Neutrophil (primary cell): ENCODE results near the gene LCA5L.
"Not testable (repeated sequence)": the region's sequence is repeated elsewhere in the genome, so short reads cannot be mapped to it uniquely, and the experiment has no call there.

Source experiments
- H3K27ac ChIP-seq: fragments of 200-600 bp; sonication (generic); 2 replicates; pipeline ENCODE4 v1.5.1; 2016; ENCODE audit warnings: mild to moderate bottlenecking, moderate library complexity
- H3K27me3 ChIP-seq: fragments of 200-600 bp; sonication (generic); 2 replicates; pipeline ENCODE4 v1.6.0; 2016; ENCODE audit warnings: mild to moderate bottlenecking
- H3K36me3 ChIP-seq: fragments of 200-600 bp; sonication (generic); 2 replicates; pipeline ENCODE4 v1.5.1; 2017
- H3K4me1 ChIP-seq, 2 experiments: fragments of 200-600 bp in 1 of 2; sonication (generic) in 1 of 2; 1 replicate in 1 of 2; 2 replicates in 1 of 2; pipeline versions ENCODE4 v1.5.1 to v1.6.1; 2013 to 2016; ENCODE audit warnings: low read depth in 1 of 2, low read length in 1 of 2, mild to moderate bottlenecking in 1 of 2, moderate library complexity in 1 of 2; ENCODE audit not compliant: control insufficient read depth in 1 of 2, insufficient read depth in 1 of 2
- H3K4me3 ChIP-seq, 2 experiments: fragments of 200-600 bp in 1 of 2; sonication (generic) in 1 of 2; 1 replicate in 1 of 2; 2 replicates in 1 of 2; pipeline ENCODE4 v1.5.1; 2013 to 2016; ENCODE audit warnings: low read depth in 1 of 2, low read length in 1 of 2, mild to moderate bottlenecking in 1 of 2, moderate library complexity in 1 of 2
- H3K9me3 ChIP-seq: fragments of 200-600 bp; sonication (generic); 2 replicates; pipeline ENCODE4 v1.5.1; 2016
- CTCF ChIP-seq: fragments of 200-600 bp; sonication (generic); IDR thresholded peaks from 2 replicates; pipeline ENCODE4 v1.5.1; 2016; ENCODE audit warnings: antibody characterized with exemption

LCA5L gene

GRCh38 chr21:39386194-39386593 is 59.4 kb downstream of the LCA5L start:
- no peak for TF ChIP-seq CTCF
- peaks cover 36 to 40% of the 10 kb centered on the region in 2 experiments for H3K4me1 ChIP-seq
- no peaks in the 10 kb centered on the region for H3K27me3 ChIP-seq
- no peaks in the 10 kb centered on the region for H3K9me3 ChIP-seq
- peak overlapping the region; percentile 39 for H3K27ac ChIP-seq
- peak overlapping the region; percentile 38 to 52 for H3K4me3 ChIP-seq
- peaks cover 11% of the 10 kb centered on the region for H3K36me3 ChIP-seq

- Histone ChIP-seq H3K27me3 (no peaks in the 10 kb centered on the region), H3K36me3 (peaks cover 8% of the 10 kb centered on the region), H3K4me3 (peak overlapping the region; percentile 38 to 52), H3K27ac (peak overlapping the region; percentile 39), H3K4me1 (peaks cover 43 to 47% of the 10 kb centered on the region in 2 experiments), H3K9me3 (no peaks in the 10 kb centered on the region)
- no peak for TF ChIP-seq CTCF
These were observed 60.1 kb downstream of the LCA5L start for GRCh38 chr21:39385299-39386145.

- H3K9me3 ChIP-seq: no peaks in the 10 kb centered on the region
- no peak overlapping the region for H3K27ac ChIP-seq
- TF ChIP-seq CTCF: no peak
- H3K4me1 ChIP-seq: peaks cover 45 to 52% of the 10 kb centered on the region in 2 experiments
- no peaks in the 10 kb centered on the region for H3K27me3 ChIP-seq
- no peak overlapping the region for H3K4me3 ChIP-seq
- H3K36me3 ChIP-seq: peaks cover 5% of the 10 kb centered on the region
These were observed 60.8 kb downstream of the LCA5L start for GRCh38 chr21:39384674-39385298.

GRCh38 chr21:39382096-39382495 is 63.5 kb downstream of the LCA5L start:
- H3K27me3 ChIP-seq, H3K27ac ChIP-seq, H3K4me3 ChIP-seq, H3K36me3 ChIP-seq, H3K9me3 ChIP-seq: not testable (repeated sequence)
- peaks cover 32 to 38% of the 10 kb centered on the region in 2 experiments for H3K4me1 ChIP-seq

- Histone ChIP-seq H3K4me3 (peak overlapping the region; percentile 88 to 95), H3K4me1 (peaks cover 26 to 27% of the 10 kb centered on the region in 2 experiments), H3K9me3 (no peaks in the 10 kb centered on the region), H3K27me3 (no peaks in the 10 kb centered on the region), H3K36me3 (peaks cover 5% of the 10 kb centered on the region), H3K27ac (peak overlapping the region; percentile 83)
- TF ChIP-seq CTCF: no peak
These were observed 64.6 kb downstream of the LCA5L start for GRCh38 chr21:39381009-39381408.
